ENCODE results near the gene ZBTB47.

The ZBTB47 gene

DNA sequence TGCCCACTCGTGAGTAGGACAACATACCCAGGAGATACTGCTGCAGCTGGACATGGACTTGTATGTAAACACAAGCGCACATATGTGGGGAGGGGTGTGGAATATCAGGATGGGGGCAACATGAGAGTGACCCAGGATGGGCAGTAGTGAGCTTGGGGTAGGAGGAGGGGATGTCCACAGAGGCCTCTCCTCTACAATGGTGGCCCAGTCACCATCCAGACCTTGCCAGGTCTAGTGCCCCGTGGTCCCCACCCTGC is 266 bp upstream of the ZBTB47 start:
- DNase-seq, result no peak

DNA sequence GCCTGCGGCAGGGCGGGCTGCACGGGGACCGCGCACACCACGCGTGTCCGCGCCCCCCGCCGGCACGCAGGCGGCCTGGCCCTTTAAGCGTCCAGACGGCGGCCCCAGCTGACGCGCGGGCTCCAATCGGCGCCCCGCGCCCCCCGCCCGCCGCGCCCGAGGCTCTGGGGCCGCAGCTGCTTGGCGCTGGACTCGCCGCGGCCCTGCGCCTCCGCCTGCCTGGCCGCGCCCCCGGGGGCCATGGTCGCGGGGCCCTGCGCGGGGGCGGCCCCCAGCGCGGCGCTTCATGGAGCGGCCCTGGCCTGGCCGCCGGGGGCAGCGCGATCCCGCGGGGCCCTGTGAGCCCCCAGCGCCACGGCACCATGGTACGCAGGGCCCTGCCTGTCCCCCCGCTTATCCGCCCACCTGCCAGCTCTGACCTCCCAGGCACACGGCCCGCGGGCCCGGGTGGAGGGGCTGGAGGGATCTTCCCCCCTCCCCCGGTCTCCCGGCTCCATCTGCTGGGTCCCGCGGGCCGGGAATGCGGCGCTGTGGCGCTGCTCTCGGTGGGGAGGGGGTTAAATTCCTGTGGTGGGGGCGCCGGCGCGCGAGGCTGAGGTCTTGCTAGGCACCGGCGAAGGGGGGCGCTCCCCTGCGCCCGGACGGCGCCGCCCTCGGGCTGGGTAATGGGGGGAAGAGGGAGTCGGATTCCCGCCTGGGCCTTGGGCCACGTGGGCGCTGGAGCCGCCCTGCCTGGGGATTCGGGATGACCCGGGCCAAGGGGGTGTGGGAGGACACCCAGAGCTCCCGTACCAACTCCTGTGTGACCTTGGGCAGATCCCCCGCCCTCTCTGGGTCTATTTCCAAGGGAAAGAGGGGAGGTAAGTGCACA is 1.1 kb downstream of the ZBTB47 start:
- no peak for DNase-seq

DNA sequence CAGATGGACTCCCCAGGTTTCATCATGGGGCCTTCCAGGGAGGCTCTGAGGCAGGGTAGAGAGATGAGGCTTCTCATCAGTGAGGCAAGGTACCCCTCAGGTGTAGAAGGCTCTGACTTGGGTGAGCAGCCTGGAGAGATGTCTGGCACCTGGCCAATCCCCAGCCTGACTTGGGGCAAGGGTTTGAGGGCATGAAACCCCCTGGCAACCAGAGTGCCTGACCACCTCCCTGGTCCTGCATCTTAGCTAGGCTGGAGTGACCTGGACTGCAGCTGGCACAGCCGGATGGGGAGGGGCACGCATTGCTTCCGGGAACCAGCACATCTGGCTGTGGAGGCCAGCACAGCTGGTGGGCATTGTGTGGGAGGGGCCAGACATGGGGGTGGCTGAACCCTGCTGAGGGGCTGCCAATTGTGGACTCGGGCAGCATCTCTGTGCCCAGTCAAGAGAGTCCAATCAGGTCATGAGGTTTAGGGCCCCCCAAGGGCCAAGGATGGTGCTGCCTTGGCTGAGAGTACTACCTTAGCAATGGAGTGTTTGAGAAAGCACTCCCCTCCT is 1.9 kb downstream of the ZBTB47 start:
- no peak for DNase-seq

DNA sequence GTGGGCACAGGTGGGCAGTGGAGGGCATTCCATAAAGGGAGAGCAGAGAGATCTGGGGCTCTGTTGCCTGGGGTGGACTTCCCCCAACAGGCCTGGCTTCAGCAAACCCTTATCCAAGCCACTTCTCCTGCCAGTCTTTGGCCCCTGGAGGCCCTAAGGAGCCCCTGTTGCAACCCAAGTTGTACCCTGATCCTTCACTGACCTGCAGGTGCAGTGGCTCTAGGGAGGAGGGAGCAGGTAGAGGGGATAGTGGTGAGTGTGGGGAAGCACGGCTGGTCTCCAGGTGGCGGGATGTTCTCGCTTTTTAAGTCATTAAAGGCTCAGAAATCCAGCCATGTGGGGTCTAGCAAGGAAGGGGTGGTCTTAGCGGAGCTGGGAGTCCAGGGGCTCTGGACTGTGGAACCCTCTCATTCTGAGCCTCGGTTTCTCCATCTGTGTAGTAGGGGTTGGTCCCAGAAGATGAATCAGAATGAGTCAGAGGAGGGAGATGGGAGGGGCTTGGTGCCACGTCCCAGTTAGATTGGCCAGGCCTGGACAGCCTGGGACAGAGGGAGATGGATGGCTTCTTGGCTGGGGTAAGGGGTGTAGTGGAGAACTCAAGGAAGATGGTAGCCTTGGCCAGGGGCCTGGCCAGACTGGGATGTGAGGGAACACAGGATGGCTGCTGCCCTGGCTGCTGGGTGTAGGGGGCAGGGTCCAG is 2.6 kb downstream of the ZBTB47 start:
- DNase-seq, result no peak

DNA sequence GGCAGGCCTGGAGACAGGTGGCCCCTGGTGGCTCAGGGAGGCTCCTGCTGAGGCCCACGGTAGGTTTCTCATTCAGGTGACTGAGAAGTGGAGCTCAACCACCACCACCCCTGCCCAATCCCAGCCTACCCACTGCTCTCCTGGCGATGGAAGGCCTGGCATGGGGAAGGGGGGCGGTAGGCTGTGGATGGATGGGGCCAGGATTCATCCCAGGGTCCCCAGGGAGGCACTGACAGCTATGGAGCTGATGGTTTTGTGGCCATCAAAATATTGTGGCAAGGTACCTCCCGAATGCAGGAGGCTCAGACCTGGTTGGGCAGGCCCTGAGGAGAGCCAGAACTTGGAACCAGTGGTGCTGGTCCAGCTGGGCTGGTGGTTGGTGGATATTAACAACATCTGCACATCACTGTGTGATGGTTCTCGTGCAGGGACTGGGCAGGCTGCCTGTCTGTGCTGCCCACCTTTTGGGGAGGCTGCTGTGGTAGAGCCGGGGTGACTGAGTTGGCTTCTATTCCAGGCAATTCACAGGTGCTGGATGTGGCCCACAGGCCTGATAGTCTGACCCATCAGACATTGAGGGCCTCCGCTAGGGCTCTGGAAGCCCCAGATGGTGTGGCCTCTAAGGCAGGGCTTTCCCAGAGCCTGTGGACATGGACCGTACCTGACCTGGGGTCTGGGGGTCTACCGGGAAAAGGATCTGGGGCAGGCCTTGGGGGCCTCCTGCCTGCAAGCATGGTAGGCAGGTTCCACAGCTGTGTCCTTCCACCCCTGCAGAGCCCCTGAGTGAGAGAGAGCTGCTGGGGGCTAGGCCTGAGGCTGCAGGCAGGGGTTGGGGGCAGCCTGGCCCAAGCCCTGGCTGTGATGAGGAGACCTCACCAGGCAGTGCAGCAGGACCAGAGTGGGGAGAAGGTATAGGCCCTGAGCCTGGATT is 3.4 kb downstream of the ZBTB47 start:
- no peak for DNase-seq

DNA sequence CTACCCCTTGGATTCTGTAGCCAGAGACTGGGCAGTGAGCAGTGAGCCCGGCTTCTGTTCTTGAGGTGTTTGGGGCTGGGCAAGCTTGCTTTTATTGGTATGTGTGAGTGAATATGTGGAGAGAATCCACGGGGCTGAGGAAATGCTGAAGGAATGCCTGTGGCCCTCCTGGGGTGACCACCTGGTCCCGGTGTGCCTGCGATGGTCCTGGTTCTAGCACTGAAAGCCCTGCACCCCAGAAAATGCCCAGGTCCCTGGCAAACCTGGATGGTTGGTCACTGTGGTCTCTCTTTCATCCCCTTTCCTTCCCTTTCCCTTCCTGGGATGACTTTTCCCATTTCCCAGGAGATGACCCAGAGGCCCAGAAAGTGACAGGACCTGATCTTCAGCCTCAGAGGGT is 4.2 kb downstream of the ZBTB47 start:
- no peak for DNase-seq

DNA sequence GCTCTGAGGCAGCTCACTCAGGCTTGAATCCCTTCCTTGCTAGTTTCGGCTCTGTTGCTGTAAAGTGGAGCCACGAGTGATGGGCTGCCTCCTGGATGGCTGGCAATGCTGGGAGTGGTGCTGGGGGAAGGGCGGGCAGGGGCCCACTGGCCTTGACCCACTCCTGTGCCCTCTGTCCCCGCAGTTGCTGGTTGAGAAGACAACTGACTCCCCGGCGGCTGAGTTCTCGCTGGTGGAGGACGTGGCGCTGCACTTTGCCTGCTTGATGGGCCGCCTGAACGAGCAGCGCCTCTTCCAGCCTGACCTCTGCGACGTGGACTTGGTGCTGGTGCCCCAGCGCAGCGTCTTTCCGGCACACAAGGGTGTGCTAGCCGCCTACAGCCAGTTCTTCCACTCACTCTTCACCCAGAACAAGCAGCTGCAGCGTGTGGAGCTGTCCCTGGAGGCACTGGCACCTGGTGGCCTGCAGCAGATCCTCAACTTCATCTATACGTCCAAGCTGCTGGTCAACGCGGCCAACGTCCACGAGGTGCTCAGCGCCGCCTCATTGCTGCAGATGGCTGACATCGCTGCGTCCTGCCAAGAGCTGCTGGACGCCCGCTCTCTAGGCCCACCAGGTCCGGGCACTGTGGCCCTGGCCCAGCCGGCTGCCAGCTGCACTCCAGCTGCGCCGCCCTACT is 4.7 kb downstream of the ZBTB47 start:
- no peak for DNase-seq

DNA sequence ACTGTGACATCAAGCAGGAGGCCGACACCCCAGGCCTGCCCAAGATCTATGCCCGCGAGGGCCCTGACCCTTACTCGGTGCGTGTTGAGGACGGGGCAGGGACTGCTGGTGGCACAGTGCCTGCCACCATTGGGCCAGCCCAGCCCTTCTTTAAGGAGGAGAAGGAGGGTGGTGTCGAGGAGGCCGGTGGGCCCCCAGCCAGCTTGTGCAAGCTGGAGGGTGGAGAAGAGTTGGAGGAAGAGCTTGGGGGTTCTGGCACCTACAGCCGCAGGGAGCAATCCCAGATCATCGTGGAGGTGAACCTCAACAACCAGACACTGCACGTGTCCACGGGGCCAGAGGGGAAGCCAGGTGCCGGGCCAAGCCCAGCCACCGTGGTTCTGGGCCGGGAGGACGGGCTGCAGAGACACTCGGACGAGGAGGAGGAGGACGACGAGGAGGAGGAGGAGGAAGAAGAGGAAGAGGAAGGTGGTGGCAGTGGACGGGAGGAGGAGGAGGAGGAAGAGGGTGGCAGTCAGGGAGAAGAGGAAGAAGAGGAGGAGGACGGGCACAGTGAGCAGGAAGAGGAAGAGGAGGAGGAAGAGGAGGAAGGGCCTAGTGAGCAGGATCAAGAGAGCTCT is 5.4 kb downstream of the ZBTB47 start:
- DNase-seq, result no peak

DNA sequence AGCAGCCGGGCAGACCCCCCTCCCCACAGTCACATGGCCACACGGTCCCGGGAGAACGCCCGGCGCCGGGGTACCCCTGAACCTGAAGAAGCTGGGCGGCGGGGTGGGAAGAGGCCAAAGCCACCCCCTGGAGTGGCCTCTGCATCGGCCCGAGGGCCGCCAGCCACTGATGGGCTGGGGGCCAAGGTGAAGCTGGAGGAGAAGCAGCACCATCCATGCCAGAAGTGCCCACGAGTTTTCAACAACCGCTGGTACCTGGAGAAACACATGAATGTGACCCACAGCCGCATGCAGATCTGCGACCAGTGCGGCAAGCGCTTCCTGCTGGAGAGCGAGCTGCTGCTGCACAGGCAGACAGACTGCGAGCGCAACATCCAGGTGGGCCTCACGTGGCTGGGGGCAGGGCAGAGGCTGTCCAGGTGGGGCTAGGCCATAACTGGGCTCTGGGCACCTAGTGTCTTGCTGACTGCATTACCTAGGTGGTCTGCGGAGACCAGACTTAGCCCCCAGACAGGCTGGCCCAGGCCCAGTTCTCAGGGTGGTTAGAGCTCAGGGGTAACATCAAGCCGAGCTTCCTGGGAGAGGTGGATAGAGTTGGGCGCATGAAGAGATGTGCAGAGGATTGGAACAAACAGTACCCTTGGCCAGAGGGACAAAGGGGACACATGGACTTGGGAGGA is 6.1 kb downstream of the ZBTB47 start:
- DNase-seq, result no peak

DNA sequence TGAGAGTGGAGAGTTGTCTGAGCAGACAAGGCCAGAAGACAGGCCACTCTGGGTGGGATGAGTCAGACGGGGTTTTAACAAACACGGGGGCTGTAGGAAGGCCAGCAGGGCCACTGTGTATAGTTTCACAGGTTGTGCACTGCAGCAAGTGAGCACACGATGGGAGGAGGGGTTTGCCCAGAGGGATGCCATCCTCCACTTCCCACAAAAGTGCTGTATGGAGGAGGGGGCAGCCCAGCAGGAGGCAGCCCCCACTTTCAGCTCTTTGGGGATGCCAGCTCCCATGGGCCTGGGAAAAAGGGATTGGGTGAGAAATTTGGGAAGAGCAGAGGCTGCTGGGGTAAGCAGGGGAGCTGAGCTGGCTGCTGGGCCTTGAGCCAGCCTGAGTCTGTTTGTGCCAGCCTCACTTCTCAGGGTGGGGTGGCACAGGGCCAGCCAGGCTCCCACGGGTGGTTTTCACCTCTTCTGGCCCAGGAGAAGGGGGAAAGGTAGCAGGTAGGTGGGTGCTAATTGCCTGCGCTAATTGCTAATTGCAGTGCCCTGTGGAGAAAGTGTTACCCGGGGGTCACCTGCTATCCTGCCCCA is 6.7 kb downstream of the ZBTB47 start:
- DNase-seq, result no peak

DNA sequence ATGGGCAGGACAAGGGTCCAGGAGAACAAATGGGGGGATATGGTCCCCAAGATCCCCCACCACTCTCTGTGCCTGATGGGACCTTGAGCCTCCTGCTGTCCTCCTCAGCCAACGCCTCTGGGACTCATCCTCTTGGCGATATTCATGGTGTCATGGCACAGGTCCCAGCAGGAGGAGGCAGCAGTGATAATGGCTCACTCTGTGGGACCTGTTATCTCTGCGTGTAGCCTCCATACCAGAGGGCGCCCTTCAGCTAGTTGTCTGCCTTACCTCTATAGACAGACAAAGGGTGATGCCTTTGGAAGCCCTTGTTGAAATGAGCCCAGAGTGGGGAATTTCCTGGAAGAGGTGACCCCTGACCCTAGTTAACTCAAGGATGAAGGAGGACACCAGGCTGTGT is 7.4 kb downstream of the ZBTB47 start:
- no peak for DNase-seq

DNA sequence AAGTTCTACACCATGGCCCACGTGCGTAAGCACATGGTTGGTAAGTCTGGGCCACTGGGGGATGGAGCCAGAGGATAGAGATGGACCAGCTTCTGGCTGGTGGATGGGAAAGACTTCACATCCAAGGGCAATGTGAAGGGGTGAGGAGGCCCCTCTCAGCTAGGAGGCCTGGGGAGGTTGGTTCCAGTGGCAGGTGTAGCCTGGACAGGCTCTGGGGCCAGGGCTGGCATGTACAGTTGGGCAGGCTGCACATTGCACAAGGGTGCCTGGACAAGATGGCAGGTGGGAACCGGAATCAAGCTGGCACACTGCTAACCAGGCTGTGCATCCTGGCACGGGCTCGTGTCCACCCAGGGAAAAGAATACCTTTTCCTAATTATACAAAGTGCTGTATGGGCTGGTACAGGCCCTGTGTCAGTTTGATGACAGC is 8.1 kb downstream of the ZBTB47 start:
- no peak for DNase-seq

DNA sequence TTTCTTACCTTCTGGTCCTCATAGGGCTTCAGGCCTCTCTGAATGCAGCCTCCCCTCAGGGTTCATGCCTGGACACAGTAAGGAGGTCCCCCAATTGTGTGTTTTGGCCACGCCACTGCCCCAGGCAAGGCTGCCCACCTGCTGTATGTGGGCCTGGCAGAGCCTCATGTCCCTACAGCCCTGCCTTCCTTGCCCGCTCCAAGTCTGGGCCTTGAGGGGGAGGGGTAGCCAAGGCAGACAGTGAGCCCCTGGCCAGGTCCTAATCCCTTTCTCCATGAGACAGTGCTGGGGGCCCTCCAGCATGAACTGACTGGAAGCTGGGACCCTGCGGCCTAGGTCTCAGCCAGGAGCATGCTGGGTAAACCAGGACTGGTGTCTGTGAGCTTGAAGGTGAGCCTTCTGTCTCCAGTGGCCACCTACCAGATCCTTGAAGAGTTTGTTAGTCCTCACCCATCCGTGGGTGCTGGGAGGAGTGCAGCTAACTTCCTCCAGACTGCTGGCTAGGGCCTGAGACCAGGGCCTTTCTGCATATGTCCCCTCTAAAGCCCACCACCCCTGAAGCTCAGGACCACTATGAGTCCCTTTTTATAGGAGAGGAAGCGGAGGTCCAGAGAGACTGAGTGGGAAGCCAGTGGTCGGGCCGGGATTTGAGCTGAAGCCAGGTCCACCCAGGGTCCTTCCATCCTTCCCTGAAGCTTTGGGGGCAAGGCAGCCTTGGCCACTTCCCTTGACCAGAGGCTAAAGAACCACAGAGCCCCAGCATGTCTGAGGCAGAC is 8.7 kb downstream of the ZBTB47 start:
- no peak for DNase-seq

DNA sequence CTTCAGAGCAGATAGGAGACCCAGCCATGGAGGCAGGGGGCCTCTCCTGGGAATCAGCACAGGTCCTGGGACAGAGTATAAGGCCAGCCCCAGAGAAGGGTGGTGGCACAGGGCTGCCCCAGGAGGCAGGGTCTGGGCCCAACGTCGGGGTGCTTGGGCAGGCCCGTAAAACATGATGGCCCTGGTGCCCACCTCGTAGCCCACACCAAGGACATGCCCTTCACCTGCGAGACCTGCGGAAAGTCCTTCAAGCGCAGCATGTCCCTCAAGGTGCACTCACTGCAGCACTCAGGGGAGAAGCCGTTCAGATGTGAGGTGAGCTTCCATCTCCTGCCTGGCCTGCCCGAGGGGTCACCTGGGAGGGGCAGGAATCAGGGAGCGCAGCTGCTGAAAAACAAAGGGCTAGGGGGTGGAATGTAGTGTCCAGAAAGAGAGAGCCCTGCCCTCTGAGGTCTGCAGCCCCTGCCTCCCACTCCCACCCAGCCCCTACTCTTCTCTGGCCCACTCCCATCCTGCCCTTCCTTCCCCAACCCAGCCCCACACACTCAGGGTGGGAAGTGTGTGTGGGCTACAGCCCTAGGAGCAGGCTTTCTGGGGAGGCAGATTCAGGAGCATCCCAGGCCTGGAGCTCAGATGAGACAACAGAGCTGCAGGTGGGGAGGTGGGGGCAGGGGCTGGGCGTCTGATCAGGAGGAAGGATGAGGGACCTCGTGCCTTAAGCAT is 9.5 kb downstream of the ZBTB47 start:
- no peak for DNase-seq

DNA sequence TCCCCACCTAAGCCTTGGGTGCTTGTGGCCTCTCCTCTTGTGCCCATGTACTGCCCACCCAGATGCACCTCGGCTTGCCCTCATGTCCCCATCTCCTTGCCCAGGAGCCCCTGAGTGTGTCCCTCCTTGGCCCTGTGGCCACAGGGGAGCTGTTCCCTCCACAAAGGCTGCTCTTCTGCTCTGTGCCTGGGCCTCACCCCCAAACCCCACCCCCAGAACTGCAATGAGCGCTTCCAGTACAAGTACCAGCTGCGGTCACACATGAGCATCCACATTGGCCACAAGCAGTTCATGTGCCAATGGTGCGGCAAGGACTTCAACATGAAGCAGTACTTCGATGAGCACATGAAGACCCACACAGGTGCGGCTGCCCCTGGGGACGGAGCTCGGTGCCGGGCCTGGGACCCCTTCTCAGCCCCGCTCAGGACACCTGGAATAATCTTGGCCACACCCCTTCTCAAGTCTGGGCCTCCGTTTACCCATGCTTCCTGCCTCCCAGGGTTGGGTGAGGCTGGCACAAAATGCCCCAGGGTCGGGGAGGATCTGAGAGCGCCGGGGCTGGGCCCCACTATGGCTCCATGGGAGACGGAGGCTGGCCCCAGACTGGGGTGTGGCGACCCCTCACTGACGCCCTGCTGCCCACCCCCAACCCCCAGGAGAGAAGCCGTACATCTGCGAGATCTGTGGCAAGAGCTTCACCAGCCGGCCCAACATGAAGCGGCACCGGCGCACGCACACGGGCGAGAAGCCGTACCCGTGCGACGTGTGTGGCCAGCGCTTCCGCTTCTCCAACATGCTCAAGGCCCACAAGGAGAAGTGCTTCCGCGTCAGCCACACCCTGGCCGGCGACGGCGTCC is 10.3 kb downstream of the ZBTB47 start:
- DNase-seq, result no peak

DNA sequence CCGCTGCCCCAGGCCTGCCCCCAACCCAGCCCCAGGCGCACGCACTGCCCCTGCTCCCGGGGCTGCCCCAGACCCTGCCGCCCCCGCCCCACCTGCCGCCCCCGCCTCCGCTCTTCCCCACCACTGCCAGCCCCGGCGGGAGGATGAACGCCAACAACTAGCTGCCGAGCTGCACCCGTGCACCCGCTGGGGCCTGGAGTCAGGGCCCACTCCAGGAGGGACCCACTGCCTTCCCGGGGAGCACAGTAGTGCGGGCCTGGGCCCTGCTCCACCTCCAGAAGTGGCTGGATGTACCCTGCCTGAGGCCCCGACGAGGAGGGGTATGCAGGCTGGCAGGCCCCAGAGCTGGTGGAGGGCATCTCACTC is 10.9 kb downstream of the ZBTB47 start:
- DNase-seq, result no peak

DNA sequence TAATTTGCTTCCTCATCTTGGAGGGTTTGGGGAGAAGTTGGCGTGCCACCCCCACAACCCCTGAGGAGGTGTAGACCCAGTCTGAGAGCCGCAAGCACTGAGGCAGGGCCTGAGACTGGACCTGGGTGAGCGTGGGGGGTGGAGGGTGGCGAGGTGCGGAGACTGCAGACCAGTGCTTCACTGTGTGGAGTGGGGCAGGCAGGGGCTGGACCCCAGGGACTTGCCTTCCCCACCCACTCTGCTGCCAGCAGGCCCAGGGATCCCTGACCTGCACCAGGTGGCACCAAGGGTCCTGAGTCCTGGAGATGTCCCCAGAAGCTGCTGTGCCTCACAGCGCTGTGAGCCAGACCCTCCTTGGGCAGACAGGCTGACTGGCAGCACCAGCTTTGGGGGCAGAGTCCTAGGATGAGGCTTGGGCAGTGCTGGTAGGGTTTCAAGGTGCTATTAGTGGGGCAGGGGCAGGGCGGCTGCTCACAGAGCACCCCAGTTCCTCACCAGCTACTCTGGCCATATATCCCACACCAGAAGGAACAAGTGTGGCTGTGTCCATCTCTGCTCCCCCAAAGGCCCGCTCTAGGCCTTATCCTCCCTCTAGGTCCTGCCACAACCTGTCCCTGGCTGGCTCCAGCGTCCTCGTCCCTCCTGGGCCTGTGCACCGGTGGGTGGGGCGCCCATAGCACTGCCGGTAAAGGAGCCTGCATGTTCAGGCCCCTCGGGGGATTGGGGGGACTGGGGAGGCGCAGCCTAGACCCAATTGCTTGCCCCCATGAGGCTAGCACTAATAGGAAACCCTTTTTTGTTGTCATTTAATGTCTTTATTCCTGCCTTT is 11.8 kb downstream of the ZBTB47 start:
- DNase-seq, result no peak

DNA sequence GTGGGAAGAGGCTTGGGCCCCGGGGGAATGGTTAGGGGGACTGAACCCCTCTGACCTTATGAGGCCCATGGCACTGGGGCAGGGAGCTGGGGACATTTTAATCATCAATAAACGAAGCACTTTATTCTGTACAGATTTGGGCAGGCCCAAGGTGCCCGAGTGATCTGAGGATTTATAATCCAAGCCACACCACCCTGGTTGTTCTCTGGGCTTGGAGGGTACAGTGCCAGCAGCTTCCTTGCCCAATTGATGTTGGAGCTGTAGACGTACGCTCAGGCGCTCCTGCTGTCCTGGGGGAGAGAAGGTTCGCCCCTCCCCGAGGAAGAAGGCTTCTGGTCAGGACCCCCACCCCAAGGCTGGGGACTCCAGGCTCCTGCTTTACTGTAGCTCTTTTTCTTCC is 12.5 kb downstream of the ZBTB47 start:
- no peak for DNase-seq

Data from kidney glomerular epithelial cell (primary cell).